Endothelial cell of umbilical vein (primary cell): Measurements from ENCODE around the gene TMEM213. TPM values are rescaled to one million over a fixed set of nuclear protein-coding genes. Genes with fewer than 3 reads are reported as not detected.

Source experiments
- BruUV-seq: library from RNA; stranded (reverse); fragments of 400-500 nt; replicated peaks from 2 replicates; lab custom pipeline; 2021; lab: Mats Ljungman, UMichigan
- CTCF ChIA-PET: fragments of 300-600, 350-600 bp; sonication (Branson Sonifier 250); formaldehyde crosslinking; loops from one replicate; lab custom pipeline; 2021; ENCODE audit warnings: antibody characterized with exemption, inconsistent platforms; lab: Charles Lee
- POLR2A ChIA-PET: fragments of 300-600, 350-600 bp; sonication (Branson Sonifier 250); formaldehyde crosslinking; loops from one replicate; lab custom pipeline; 2021; ENCODE audit warnings: antibody characterized with exemption, inconsistent platforms; lab: Charles Lee
- DNase-seq: peaks from one replicate; pipeline ENCODE4 v3.0.0-alpha.2; 2011; ENCODE audit warnings: low read depth, low spot score
- FAIRE-seq: peaks from 2 replicates; lab custom pipeline; 2011; peaks lifted over from hg19 to GRCh38; lab: Jason Lieb, UNC
- H2AFZ ChIP-seq: 2 replicates; pipeline ENCODE4 v1.6.0; 2012; ENCODE audit warnings: low read depth, low read length, control low read depth, inconsistent platforms
- H3K27ac ChIP-seq: 2 replicates; pipeline ENCODE4 v1.5.1; 2011; ENCODE audit warnings: low read depth, mild to moderate bottlenecking, control low read depth, low read length, moderate library complexity; ENCODE audit not compliant: insufficient read depth
- H3K27me3 ChIP-seq, 2 experiments: 2 replicates each; pipeline versions ENCODE4 v1.6.0 to v1.6.1; 2011; ENCODE audit warnings: low read length in 2 of 2, mixed read lengths in 1 of 2; ENCODE audit not compliant: control insufficient read depth in 2 of 2, insufficient read depth in 2 of 2
- H3K36me3 ChIP-seq, 2 experiments: 2 replicates in 1 of 2; 3 replicates in 1 of 2; pipeline ENCODE4 v1.5.1; 2011; ENCODE audit warnings: low read length in 2 of 2, mild to moderate bottlenecking in 1 of 2, moderate library complexity in 1 of 2; ENCODE audit not compliant: control insufficient read depth in 2 of 2, insufficient read depth in 2 of 2; ENCODE audit errors: extremely low read depth in 1 of 2
- H3K4me1 ChIP-seq: 3 replicates; pipeline ENCODE4 v1.5.1; 2011; ENCODE audit warnings: mild to moderate bottlenecking, low read length; ENCODE audit not compliant: control insufficient read depth, insufficient read depth; ENCODE audit errors: extremely low read depth
- H3K4me2 ChIP-seq: 2 replicates; pipeline ENCODE4 v1.6.1; 2011; ENCODE audit warnings: low read length, control low read depth, mixed read lengths; ENCODE audit not compliant: insufficient read depth
- H3K4me3 ChIP-seq, 3 experiments: fragments of 200-600 bp in 1 of 3; sonication (generic), shearing (Covaris generic) in 1 of 3; replicated peaks in 1 of 3; 2 replicates each; pipeline ENCODE4 v1.5.1; 2011 to 2016; ENCODE audit warnings: control low read depth in 3 of 3, low read length in 3 of 3, mild to moderate bottlenecking in 2 of 3, inconsistent platforms in 1 of 3, low read depth in 1 of 3, moderate library complexity in 1 of 3; ENCODE audit not compliant: insufficient read depth in 1 of 3
- H3K79me2 ChIP-seq: 2 replicates; pipeline ENCODE4 v1.6.0; 2012; ENCODE audit warnings: low read length, inconsistent platforms; ENCODE audit not compliant: control insufficient read depth, insufficient read depth
- H3K9ac ChIP-seq: replicated peaks from 2 replicates; pipeline ENCODE3; 2011; ENCODE audit warnings: low read length, control low read depth; ENCODE audit not compliant: insufficient read depth; ENCODE audit errors: extremely low read depth
- H3K9me1 ChIP-seq: replicated peaks from 3 replicates; pipeline ENCODE4 v1.6.0; 2011; ENCODE audit warnings: mild to moderate bottlenecking, low read length; ENCODE audit not compliant: control insufficient read depth, insufficient read depth; ENCODE audit errors: extremely low read depth
- H3K9me3 ChIP-seq: replicated peaks from 2 replicates; pipeline ENCODE4 v1.5.1; 2012; ENCODE audit warnings: low read length, inconsistent platforms; ENCODE audit not compliant: control insufficient read depth, insufficient read depth
- H4K20me1 ChIP-seq: replicated peaks from 2 replicates; pipeline ENCODE3; 2011; ENCODE audit warnings: mild to moderate bottlenecking, low read length; ENCODE audit not compliant: control insufficient read depth, insufficient read depth; ENCODE audit errors: extremely low read depth
- CTCF ChIP-seq, 2 donors: IDR thresholded peaks; 1 replicate in 1 of 2; 2 replicates in 1 of 2; pipeline ENCODE4 v1.5.1; 2011; ENCODE audit warnings: low read length in 2 of 2, mild to moderate bottlenecking in 2 of 2, moderate library complexity in 2 of 2, control low read depth in 1 of 2, inconsistent platforms in 1 of 2, low read depth in 1 of 2; ENCODE audit not compliant: insufficient read depth in 1 of 2; ENCODE audit errors: extremely low read depth in 1 of 2
- MAX ChIP-seq: IDR thresholded peaks from 2 replicates; pipeline ENCODE4 v1.6.1; 2011; ENCODE audit not compliant: insufficient read depth, insufficient read length
- dilution Hi-C: fragments of 300-500 bp; cut with MboI; formaldehyde crosslinking; loops from one replicate; pipeline ENCODE4 v1.15.0; 2019; ENCODE audit warnings: low sequenced_read_pairs; ENCODE audit not compliant: extremely low pct_ligation_motif_present
- intact Hi-C: fragments of 100-400 bp; cut with micrococcal nuclease; formaldehyde crosslinking; loops from one replicate; pipeline ENCODE4 v1.10.0; 2022
- polyA plus RNA-seq, 4 experiments: library from polyadenylated mRNA; depleted of rRNA in 3 of 4; stranded (reverse) in 3 of 4; unstranded in 1 of 4; fragments of >200 nt; gene quantifications; 2 replicates each; pipeline versions ENCODE4 v1.2.1 to v1.2.3, GENCODE V29; 2011 to 2012; ENCODE audit warnings: missing spikeins in 1 of 4
- total RNA-seq: library from RNA; stranded (reverse); gene quantifications from 2 replicates; pipeline ENCODE4 v1.2.3, GENCODE V29; 2021

TMEM213 gene
- total and polyA plus RNA-seq, 2 donors (not counting 3 experiments of a cell fraction or from before 2014, with no cell fraction given), result not detected

GRCh38 chr7:138886501-138886917 lies 88.7 kb downstream of the TMEM213 start:
- intact Hi-C loops, result loop anchor here (1.0 to 5.0 kb wide), 7 partner anchors 49 to 346 kb away; partner anchors contain the start of genes KIAA1549, UBN2, ZC3HAV1 and ZC3HAV1L
- H4K20me1 ChIP-seq, result no peaks in the 10 kb centered on the region
- H2AFZ ChIP-seq, result no peak overlapping the region

More at GRCh38 chr7:138886501-138886917, 88.7 kb downstream of the TMEM213 start:
- FAIRE-seq, result peak; percentile 90
- ChIA-PET CTCF (interaction anchor here (0.6 to 2.8 kb wide), 75 partner anchors 8 to 1755 kb away, joined by 3 to 117 read pairs (median 4); partner anchors contain the start of genes KIAA1549 and ZC3HAV1L), POLR2A (interaction anchor here (0.7 kb wide), 1 partner anchor 188 kb away, joined by 3 read pairs; no protein-coding TSS in a partner anchor)
- no peak overlapping the region for H3K9ac ChIP-seq
- TF ChIP-seq MAX (no peak), CTCF (IDR thresholded peaks at IDR 0.05; ENCODE audit: extremely low read depth in 1 of 2, insufficient read depth in 1 of 2, low read depth in 1 of 2, low read length in 2 of 2) (peak; percentile 45 to 52)
- no peaks in the 10 kb centered on the region for H3K9me1 ChIP-seq
- no peaks in the 10 kb centered on the region for H3K79me2 ChIP-seq
- peak; percentile 84 for DNase-seq
- dilution Hi-C loops, result no loop called here
- no peak overlapping the region for H3K27ac ChIP-seq
- no peaks in the 10 kb centered on the region for H3K36me3 ChIP-seq
- H3K4me3 ChIP-seq, result no peak overlapping the region
- BruUV-seq, result no TSS peak
- H3K9me3 ChIP-seq, result no peaks in the 10 kb centered on the region
- no peak overlapping the region for H3K4me2 ChIP-seq
- no peaks in the 10 kb centered on the region for H3K27me3 ChIP-seq
- H3K4me1 ChIP-seq, result no peaks in the 10 kb centered on the region
